Endothelial cell of umbilical vein (primary cell): ENCODE data around the gene C4orf17. TPM values are rescaled to one million over a fixed set of nuclear protein-coding genes. Genes with fewer than 3 reads are reported as not detected.

Experiments used
- BruUV-seq: library from RNA; stranded (reverse); fragments of 400-500 nt; replicated peaks from 2 replicates; lab custom pipeline; 2021; lab: Mats Ljungman, UMichigan
- CTCF ChIA-PET: fragments of 300-600, 350-600 bp; sonication (Branson Sonifier 250); formaldehyde crosslinking; loops from one replicate; lab custom pipeline; 2021; ENCODE audit warnings: antibody characterized with exemption, inconsistent platforms; lab: Charles Lee
- POLR2A ChIA-PET: fragments of 300-600, 350-600 bp; sonication (Branson Sonifier 250); formaldehyde crosslinking; loops from one replicate; lab custom pipeline; 2021; ENCODE audit warnings: antibody characterized with exemption, inconsistent platforms; lab: Charles Lee
- DNase-seq: peaks from one replicate; pipeline ENCODE4 v3.0.0-alpha.2; 2011; ENCODE audit warnings: low read depth, low spot score
- FAIRE-seq: peaks from 2 replicates; lab custom pipeline; 2011; peaks lifted over from hg19 to GRCh38; lab: Jason Lieb, UNC
- H2AFZ ChIP-seq: 2 replicates; pipeline ENCODE4 v1.6.0; 2012; ENCODE audit warnings: low read depth, low read length, control low read depth, inconsistent platforms
- H3K27ac ChIP-seq: 2 replicates; pipeline ENCODE4 v1.5.1; 2011; ENCODE audit warnings: low read depth, mild to moderate bottlenecking, control low read depth, low read length, moderate library complexity; ENCODE audit not compliant: insufficient read depth
- H3K27me3 ChIP-seq, 2 experiments: 2 replicates each; pipeline versions ENCODE4 v1.6.0 to v1.6.1; 2011; ENCODE audit warnings: low read length in 2 of 2, mixed read lengths in 1 of 2; ENCODE audit not compliant: control insufficient read depth in 2 of 2, insufficient read depth in 2 of 2
- H3K36me3 ChIP-seq, 2 experiments: 2 replicates in 1 of 2; 3 replicates in 1 of 2; pipeline ENCODE4 v1.5.1; 2011; ENCODE audit warnings: low read length in 2 of 2, mild to moderate bottlenecking in 1 of 2, moderate library complexity in 1 of 2; ENCODE audit not compliant: control insufficient read depth in 2 of 2, insufficient read depth in 2 of 2; ENCODE audit errors: extremely low read depth in 1 of 2
- H3K4me1 ChIP-seq: 3 replicates; pipeline ENCODE4 v1.5.1; 2011; ENCODE audit warnings: mild to moderate bottlenecking, low read length; ENCODE audit not compliant: control insufficient read depth, insufficient read depth; ENCODE audit errors: extremely low read depth
- H3K4me2 ChIP-seq: 2 replicates; pipeline ENCODE4 v1.6.1; 2011; ENCODE audit warnings: low read length, control low read depth, mixed read lengths; ENCODE audit not compliant: insufficient read depth
- H3K4me3 ChIP-seq, 3 experiments: fragments of 200-600 bp in 1 of 3; sonication (generic), shearing (Covaris generic) in 1 of 3; replicated peaks in 1 of 3; 2 replicates each; pipeline ENCODE4 v1.5.1; 2011 to 2016; ENCODE audit warnings: control low read depth in 3 of 3, low read length in 3 of 3, mild to moderate bottlenecking in 2 of 3, inconsistent platforms in 1 of 3, low read depth in 1 of 3, moderate library complexity in 1 of 3; ENCODE audit not compliant: insufficient read depth in 1 of 3
- H3K79me2 ChIP-seq: 2 replicates; pipeline ENCODE4 v1.6.0; 2012; ENCODE audit warnings: low read length, inconsistent platforms; ENCODE audit not compliant: control insufficient read depth, insufficient read depth
- H3K9ac ChIP-seq: replicated peaks from 2 replicates; pipeline ENCODE3; 2011; ENCODE audit warnings: low read length, control low read depth; ENCODE audit not compliant: insufficient read depth; ENCODE audit errors: extremely low read depth
- H3K9me1 ChIP-seq: replicated peaks from 3 replicates; pipeline ENCODE4 v1.6.0; 2011; ENCODE audit warnings: mild to moderate bottlenecking, low read length; ENCODE audit not compliant: control insufficient read depth, insufficient read depth; ENCODE audit errors: extremely low read depth
- H3K9me3 ChIP-seq: replicated peaks from 2 replicates; pipeline ENCODE4 v1.5.1; 2012; ENCODE audit warnings: low read length, inconsistent platforms; ENCODE audit not compliant: control insufficient read depth, insufficient read depth
- H4K20me1 ChIP-seq: replicated peaks from 2 replicates; pipeline ENCODE3; 2011; ENCODE audit warnings: mild to moderate bottlenecking, low read length; ENCODE audit not compliant: control insufficient read depth, insufficient read depth; ENCODE audit errors: extremely low read depth
- EZH2 ChIP-seq: IDR thresholded peaks from 2 replicates; pipeline ENCODE4 v1.6.1; 2012; ENCODE audit warnings: borderline replicate concordance, low read depth, mild to moderate bottlenecking, moderate library complexity, low read length, inconsistent platforms; ENCODE audit not compliant: severe bottlenecking
- FOS ChIP-seq: IDR thresholded peaks from 2 replicates; pipeline ENCODE4 v1.6.1; 2011; ENCODE audit warnings: mild to moderate bottlenecking, low read length, moderate library complexity, borderline replicate concordance; ENCODE audit not compliant: insufficient read depth
- JUN ChIP-seq: IDR thresholded peaks from 2 replicates; pipeline ENCODE4 v1.6.1; 2011; ENCODE audit warnings: borderline replicate concordance, low read depth; ENCODE audit not compliant: insufficient read length, insufficient read depth
- MYC ChIP-seq: IDR thresholded peaks from one replicate; pipeline ENCODE4 v1.6.1; 2011; ENCODE audit warnings: mild to moderate bottlenecking, low read depth, low read length
- POLR2A ChIP-seq: IDR thresholded peaks from 2 replicates; pipeline ENCODE4 v1.6.1; 2012; ENCODE audit warnings: low read depth, mild to moderate bottlenecking, control low read depth, low read length
- POLR2AphosphoS5 ChIP-seq: IDR thresholded peaks from 2 replicates; pipeline ENCODE4 v1.6.1; 2012; ENCODE audit warnings: low read depth, mild to moderate bottlenecking, control low read depth, low read length, moderate library complexity; ENCODE audit not compliant: insufficient read depth
- dilution Hi-C: fragments of 300-500 bp; cut with MboI; formaldehyde crosslinking; loops from one replicate; pipeline ENCODE4 v1.15.0; 2019; ENCODE audit warnings: low sequenced_read_pairs; ENCODE audit not compliant: extremely low pct_ligation_motif_present
- intact Hi-C: fragments of 100-400 bp; cut with micrococcal nuclease; formaldehyde crosslinking; loops from one replicate; pipeline ENCODE4 v1.10.0; 2022
- polyA plus RNA-seq, 4 experiments: library from polyadenylated mRNA; depleted of rRNA in 3 of 4; stranded (reverse) in 3 of 4; unstranded in 1 of 4; fragments of >200 nt; gene quantifications; 2 replicates each; pipeline versions ENCODE4 v1.2.1 to v1.2.3, GENCODE V29; 2011 to 2012; ENCODE audit warnings: missing spikeins in 1 of 4
- total RNA-seq: library from RNA; stranded (reverse); gene quantifications from 2 replicates; pipeline ENCODE4 v1.2.3, GENCODE V29; 2021
- TF ChIP-seq, protein P1 (sequence below): IDR thresholded peaks from 2 replicates; pipeline ENCODE4 v1.6.1; 2011; ENCODE audit not compliant: insufficient read depth, insufficient read length

The C4orf17 gene
- total and polyA plus RNA-seq, 2 donors (not counting 3 experiments of a cell fraction or from before 2014, with no cell fraction given), result not detected

DNA sequence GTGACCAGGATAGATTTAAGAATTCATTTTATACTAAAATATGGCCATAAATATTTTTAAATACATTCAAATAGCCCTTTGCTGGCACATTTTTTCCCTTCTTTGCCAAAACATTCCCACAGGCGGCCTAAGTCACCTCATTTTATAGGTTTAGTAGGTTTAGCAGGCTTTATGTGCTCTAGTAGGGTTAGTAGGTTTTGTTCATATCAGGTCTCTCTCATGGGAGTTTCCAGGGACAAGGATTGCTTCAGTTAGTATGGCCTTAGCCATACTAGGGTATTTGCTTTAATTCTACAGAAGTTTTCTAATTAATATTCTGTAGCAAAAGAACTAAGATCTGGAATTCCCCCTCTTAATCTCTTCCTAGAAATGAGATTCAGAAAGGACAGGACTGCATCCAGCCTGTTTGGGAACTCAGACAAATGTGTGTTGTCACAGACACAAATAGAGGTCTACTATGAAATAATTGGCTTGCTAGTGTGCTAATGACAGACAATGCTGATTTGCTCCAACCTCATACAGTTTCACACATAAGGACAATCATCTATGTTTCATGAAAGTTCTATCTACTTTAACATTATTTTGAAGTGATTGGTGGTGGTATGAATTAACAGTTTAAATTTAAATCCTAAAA is 63.0 kb downstream of the C4orf17 start:
- H3K79me2 ChIP-seq, result no peaks in the 10 kb centered on the region
- TF ChIP-seq JUN (no peak), POLR2A (no peak), FOS (no peak)
- TF ChIP-seq, protein P1, sequence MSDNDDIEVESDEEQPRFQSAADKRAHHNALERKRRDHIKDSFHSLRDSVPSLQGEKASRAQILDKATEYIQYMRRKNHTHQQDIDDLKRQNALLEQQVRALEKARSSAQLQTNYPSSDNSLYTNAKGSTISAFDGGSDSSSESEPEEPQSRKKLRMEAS, result no peak
- H3K27me3 ChIP-seq, result peaks cover 3 to 27% of the 10 kb centered on the region in 2 experiments
- FAIRE-seq (no peak), DNase-seq (no peak)
- POLR2A ChIA-PET, result no interaction called here
- no peak overlapping the region for H3K4me3 ChIP-seq
- no peaks in the 10 kb centered on the region for H4K20me1 ChIP-seq
- H3K4me2 ChIP-seq, result no peak overlapping the region
- H3K36me3 ChIP-seq, result no peaks in the 10 kb centered on the region
- no peak overlapping the region for H3K9ac ChIP-seq
- dilution Hi-C loops (no loop called here), intact Hi-C loops (loop anchor here (10.0 kb wide), 1 partner anchor 1271 kb away; no protein-coding TSS in a partner anchor)
- BruUV-seq, result no TSS peak
- CTCF ChIA-PET, result no interaction called here
- no peaks in the 10 kb centered on the region for H3K4me1 ChIP-seq
- H3K9me3 ChIP-seq, result no peaks in the 10 kb centered on the region
- H3K27ac ChIP-seq, result no peak overlapping the region
- H3K9me1 ChIP-seq, result no peaks in the 10 kb centered on the region
- no peak overlapping the region for H2AFZ ChIP-seq

DNA sequence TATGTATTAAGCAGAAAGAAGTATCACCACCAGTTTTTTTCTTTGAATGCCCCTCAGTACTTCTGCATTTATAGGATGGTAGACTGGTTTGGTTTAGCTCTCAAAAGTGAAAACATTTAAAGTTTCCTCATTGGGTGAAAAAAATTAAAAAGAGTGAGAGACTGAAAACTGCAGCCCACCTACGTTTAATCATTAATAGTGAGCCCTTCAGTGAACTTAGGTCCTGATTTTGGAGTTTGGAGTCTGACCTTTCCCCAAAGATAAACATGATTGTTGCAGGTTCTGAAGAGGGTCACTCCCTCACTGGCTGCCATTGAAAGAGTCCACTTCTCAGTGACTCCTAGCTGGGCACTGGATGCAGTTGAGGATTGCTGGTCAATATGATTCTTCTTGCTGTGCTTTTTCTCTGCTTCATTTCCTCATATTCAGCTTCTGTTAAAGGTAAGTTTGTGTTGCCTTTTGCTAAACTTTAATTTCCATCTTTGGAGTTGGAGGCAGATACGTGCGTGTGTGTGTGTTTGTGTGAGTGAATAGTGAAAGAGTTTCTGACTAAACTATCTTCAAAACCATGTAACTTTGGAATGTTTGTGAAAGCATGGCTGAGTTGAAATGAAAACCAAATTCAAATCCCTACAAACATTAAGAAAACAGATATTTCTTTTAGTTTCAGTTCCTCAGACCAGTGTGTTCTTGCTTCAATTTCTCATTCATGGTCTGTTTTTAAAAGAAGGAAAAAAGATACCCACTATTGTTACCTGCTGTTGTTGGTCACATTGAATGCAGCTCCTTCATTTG is 63.9 kb downstream of the C4orf17 start, which contains the start of gene MTTP:
Gene MTTP, plus strand, starts transcription at position 295 of the 795 bp plus-strand sequence. Its CDS starts 86 bp downstream, at position 381.
- FAIRE-seq, result no peak

More for the DNA sequence above, 63.9 kb downstream of the C4orf17 start, which contains the start of gene MTTP:
- H2AFZ ChIP-seq, result no peak within 1 kb of the TSS
- H3K27me3 ChIP-seq, result peaks cover 3 to 22% of the 10 kb centered on the region in 2 experiments
- H3K4me1 ChIP-seq, result no peaks in the 10 kb centered on the region
- no peak for DNase-seq
- no peak within 1 kb of the TSS for H3K4me3 ChIP-seq
- H3K36me3 ChIP-seq, result no peaks in the 10 kb centered on the region
- H3K9me1 ChIP-seq, result no peaks in the 10 kb centered on the region
- no TSS peak for BruUV-seq
- H3K79me2 ChIP-seq, result no peaks in the 10 kb centered on the region
- CTCF ChIA-PET, result no interaction called here
- dilution Hi-C loops, result no loop called here
- H3K9ac ChIP-seq, result no peak within 1 kb of the TSS
- intact Hi-C loops, result loop anchor here (10.0 kb wide), 1 partner anchor 1270 kb away; no protein-coding TSS in a partner anchor
- no peaks in the 10 kb centered on the region for H4K20me1 ChIP-seq
- TF ChIP-seq POLR2A (no peak), EZH2 (no peak), FOS (no peak), POLR2AphosphoS5 (no peak), MYC (no peak), JUN (no peak)
- TF ChIP-seq, protein P1, result no peak
- POLR2A ChIA-PET, result no interaction called here
- no peak within 1 kb of the TSS for H3K27ac ChIP-seq
- H3K9me3 ChIP-seq, result no peaks in the 10 kb centered on the region
- H3K4me2 ChIP-seq, result no peak within 1 kb of the TSS
